ENCODE measurements around the gene CNTN4.

The CNTN4 gene

GRCh38 chr3:2957115-2957514 is 858.4 kb downstream of the CNTN4 start:
- in situ Hi-C loops (cut with HindIII; ENCODE audit: low sequenced_read_pairs) = no loop called here

GRCh38 chr3:2958551-2958950 is 859.9 kb downstream of the CNTN4 start:
- H3K4me3 ChIP-seq (ENCODE audit: low read depth, low read length) = no peak overlapping the region
- in situ Hi-C loops (cut with HindIII; ENCODE audit: low sequenced_read_pairs) = no loop called here
- TF ChIP-seq CTCF (IDR thresholded peaks at IDR 0.05; ENCODE audit: low read depth, low read length, missing control alignments) = no peak
- DNase-seq (ENCODE audit: low read depth) = no peak

More at GRCh38 chr3:2957115-2957514, 858.4 kb downstream of the CNTN4 start:
- DNase-seq (ENCODE audit: low read depth) = no peak
- TF ChIP-seq CTCF (IDR thresholded peaks at IDR 0.05; ENCODE audit: low read depth, low read length, missing control alignments) = no peak
- H3K4me3 ChIP-seq (ENCODE audit: low read depth, low read length) = no peak overlapping the region

- no peak overlapping the region for H3K4me3 ChIP-seq (ENCODE audit: low read depth, low read length)
- in situ Hi-C loops (cut with HindIII; ENCODE audit: low sequenced_read_pairs) = no loop called here
- no peak for TF ChIP-seq CTCF (IDR thresholded peaks at IDR 0.05; ENCODE audit: low read depth, low read length, missing control alignments)
- DNase-seq (ENCODE audit: low read depth) = no peak
These were observed 862.9 kb downstream of the CNTN4 start for GRCh38 chr3:2961576-2961975.

- no peak overlapping the region for H3K4me3 ChIP-seq (ENCODE audit: low read depth, low read length)
- no peak for DNase-seq (ENCODE audit: low read depth)
- in situ Hi-C loops (cut with HindIII; ENCODE audit: low sequenced_read_pairs) = no loop called here
- no peak for TF ChIP-seq CTCF (IDR thresholded peaks at IDR 0.05; ENCODE audit: low read depth, low read length, missing control alignments)
These were observed 869.2 kb downstream of the CNTN4 start for GRCh38 chr3:2967871-2968270.

- DNase-seq (ENCODE audit: low read depth) = no peak
- no peak for TF ChIP-seq CTCF (IDR thresholded peaks at IDR 0.05; ENCODE audit: low read depth, low read length, missing control alignments)
- in situ Hi-C loops (cut with HindIII; ENCODE audit: low sequenced_read_pairs) = no loop called here
- no peak overlapping the region for H3K4me3 ChIP-seq (ENCODE audit: low read depth, low read length)
These were observed 869.8 kb downstream of the CNTN4 start for GRCh38 chr3:2968475-2968874.

- in situ Hi-C loops (cut with HindIII; ENCODE audit: low sequenced_read_pairs) = no loop called here
- TF ChIP-seq CTCF (IDR thresholded peaks at IDR 0.05; ENCODE audit: low read depth, low read length, missing control alignments) = no peak
- no peak for DNase-seq (ENCODE audit: low read depth)
- no peak overlapping the region for H3K4me3 ChIP-seq (ENCODE audit: low read depth, low read length)
These were observed 877.5 kb downstream of the CNTN4 start for GRCh38 chr3:2976212-2976611.

GRCh38 chr3:2976796-2977195 is 878.1 kb downstream of the CNTN4 start:
- DNase-seq (ENCODE audit: low read depth) = no peak
- no peak overlapping the region for H3K4me3 ChIP-seq (ENCODE audit: low read depth, low read length)
- TF ChIP-seq CTCF (IDR thresholded peaks at IDR 0.05; ENCODE audit: low read depth, low read length, missing control alignments) = no peak
- in situ Hi-C loops (cut with HindIII; ENCODE audit: low sequenced_read_pairs) = no loop called here
